Osteoblast (primary cell): Measurements from ENCODE around the gene RNF151. TPM values are rescaled to one million over a fixed set of nuclear protein-coding genes. Genes with fewer than 3 reads are reported as not detected.
"Not testable (repeated sequence)": the region's sequence is repeated elsewhere in the genome, so short reads cannot be mapped to it uniquely, and the experiment has no call there.

ENCODE experiments used
- DNase-seq: peaks from one replicate; pipeline ENCODE4 v3.0.0; 2011; ENCODE audit warnings: low spot score, mixed read lengths; ENCODE audit not compliant: insufficient read length; ENCODE audit errors: missing footprints
- H2AFZ ChIP-seq: 2 replicates; pipeline ENCODE4 v1.6.0; 2011; ENCODE audit warnings: mild to moderate bottlenecking, low read length
- H3K27ac ChIP-seq: 2 replicates; pipeline ENCODE4 v1.5.1; 2011; ENCODE audit warnings: mild to moderate bottlenecking, low read depth, low read length, moderate library complexity
- H3K27me3 ChIP-seq: 2 replicates; pipeline ENCODE4 v1.6.0; 2012; ENCODE audit warnings: mild to moderate bottlenecking, control low read depth, inconsistent platforms, low read length, moderate library complexity; ENCODE audit not compliant: insufficient read depth
- H3K36me3 ChIP-seq: 2 replicates; pipeline ENCODE4 v1.5.1; 2011; ENCODE audit warnings: mild to moderate bottlenecking, low read length, control low read depth, moderate library complexity; ENCODE audit not compliant: insufficient read depth
- H3K4me1 ChIP-seq: 2 replicates; pipeline ENCODE4 v1.5.1; 2011; ENCODE audit warnings: mild to moderate bottlenecking, low read length, control low read depth, moderate library complexity; ENCODE audit not compliant: insufficient read depth
- H3K4me2 ChIP-seq: 2 replicates; pipeline ENCODE4 v1.6.0; 2011; ENCODE audit warnings: mild to moderate bottlenecking, low read length; ENCODE audit not compliant: insufficient read depth
- H3K4me3 ChIP-seq: fragments of 200-600 bp; sonication (generic); 3 replicates; pipeline ENCODE4 v1.5.1; 2012; ENCODE audit warnings: mild to moderate bottlenecking, low read length, inconsistent platforms; ENCODE audit not compliant: insufficient read depth
- H3K79me2 ChIP-seq: 2 replicates; pipeline ENCODE4 v1.6.0; 2012; ENCODE audit warnings: mild to moderate bottlenecking, low read length, control low read depth, inconsistent platforms; ENCODE audit not compliant: insufficient read depth
- H3K9me3 ChIP-seq: 2 replicates; pipeline ENCODE4 v1.5.1; 2011; ENCODE audit warnings: low read depth, low read length, control low read depth
- H4K20me1 ChIP-seq: 2 replicates; pipeline ENCODE4 v1.6.0; 2012; ENCODE audit warnings: mild to moderate bottlenecking, low read length, control low read depth; ENCODE audit not compliant: insufficient read depth
- total RNA-seq: library from RNA; depleted of rRNA; stranded (reverse); fragments of >200 nt; gene quantifications from 2 replicates; pipeline ENCODE4 v1.2.3, GENCODE V29; 2012
- TF ChIP-seq, protein P1 (sequence below): IDR thresholded peaks from 2 replicates; pipeline ENCODE4 v1.5.1; 2011; ENCODE audit warnings: mild to moderate bottlenecking, low read depth, low read length, moderate library complexity; ENCODE audit errors: extremely low read depth

The RNF151 gene
- total RNA-seq, 1 donor: 0.36 TPM

GRCh38 chr16:1950559-1950958 is 16.1 kb upstream of the RNF151 start:
- DNase-seq: peak; percentile 23
- no peak overlapping the region for H3K4me2 ChIP-seq
- H3K9me3 ChIP-seq: no peaks in the 10 kb centered on the region
- H3K27ac ChIP-seq: no peak overlapping the region
- no peaks in the 10 kb centered on the region for H3K79me2 ChIP-seq
- no peaks in the 10 kb centered on the region for H4K20me1 ChIP-seq
- H2AFZ ChIP-seq: no peak overlapping the region
- no peaks in the 10 kb centered on the region for H3K4me1 ChIP-seq
- TF ChIP-seq, protein P1, sequence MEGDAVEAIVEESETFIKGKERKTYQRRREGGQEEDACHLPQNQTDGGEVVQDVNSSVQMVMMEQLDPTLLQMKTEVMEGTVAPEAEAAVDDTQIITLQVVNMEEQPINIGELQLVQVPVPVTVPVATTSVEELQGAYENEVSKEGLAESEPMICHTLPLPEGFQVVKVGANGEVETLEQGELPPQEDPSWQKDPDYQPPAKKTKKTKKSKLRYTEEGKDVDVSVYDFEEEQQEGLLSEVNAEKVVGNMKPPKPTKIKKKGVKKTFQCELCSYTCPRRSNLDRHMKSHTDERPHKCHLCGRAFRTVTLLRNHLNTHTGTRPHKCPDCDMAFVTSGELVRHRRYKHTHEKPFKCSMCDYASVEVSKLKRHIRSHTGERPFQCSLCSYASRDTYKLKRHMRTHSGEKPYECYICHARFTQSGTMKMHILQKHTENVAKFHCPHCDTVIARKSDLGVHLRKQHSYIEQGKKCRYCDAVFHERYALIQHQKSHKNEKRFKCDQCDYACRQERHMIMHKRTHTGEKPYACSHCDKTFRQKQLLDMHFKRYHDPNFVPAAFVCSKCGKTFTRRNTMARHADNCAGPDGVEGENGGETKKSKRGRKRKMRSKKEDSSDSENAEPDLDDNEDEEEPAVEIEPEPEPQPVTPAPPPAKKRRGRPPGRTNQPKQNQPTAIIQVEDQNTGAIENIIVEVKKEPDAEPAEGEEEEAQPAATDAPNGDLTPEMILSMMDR: no peak
- no peak overlapping the region for H3K4me3 ChIP-seq
- H3K27me3 ChIP-seq: no peaks in the 10 kb centered on the region
- H3K36me3 ChIP-seq: no peaks in the 10 kb centered on the region

DNA sequence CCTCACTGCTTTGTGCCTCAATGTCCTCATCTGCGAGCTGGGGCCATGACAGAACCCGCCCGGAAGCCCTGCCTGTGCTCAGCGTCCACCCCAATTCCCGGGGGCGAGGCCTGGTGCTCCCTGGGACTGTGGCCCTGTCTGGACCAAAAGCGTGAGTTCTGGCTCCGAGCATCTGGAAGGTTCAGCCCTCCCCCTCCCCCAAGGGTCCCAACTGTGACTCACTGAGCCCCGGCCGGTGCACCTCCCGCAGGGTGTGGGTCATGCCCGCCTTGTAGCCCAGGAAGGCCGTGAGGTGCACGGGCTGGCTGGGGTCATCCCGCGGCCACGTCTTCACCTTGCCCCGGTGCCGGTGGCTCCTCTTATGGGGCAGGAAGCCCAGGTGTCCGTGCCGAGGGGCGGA is 12.9 kb upstream of the RNF151 start:
- no peak overlapping the region for H3K4me3 ChIP-seq
- TF ChIP-seq, protein P1: no peak

DNA sequence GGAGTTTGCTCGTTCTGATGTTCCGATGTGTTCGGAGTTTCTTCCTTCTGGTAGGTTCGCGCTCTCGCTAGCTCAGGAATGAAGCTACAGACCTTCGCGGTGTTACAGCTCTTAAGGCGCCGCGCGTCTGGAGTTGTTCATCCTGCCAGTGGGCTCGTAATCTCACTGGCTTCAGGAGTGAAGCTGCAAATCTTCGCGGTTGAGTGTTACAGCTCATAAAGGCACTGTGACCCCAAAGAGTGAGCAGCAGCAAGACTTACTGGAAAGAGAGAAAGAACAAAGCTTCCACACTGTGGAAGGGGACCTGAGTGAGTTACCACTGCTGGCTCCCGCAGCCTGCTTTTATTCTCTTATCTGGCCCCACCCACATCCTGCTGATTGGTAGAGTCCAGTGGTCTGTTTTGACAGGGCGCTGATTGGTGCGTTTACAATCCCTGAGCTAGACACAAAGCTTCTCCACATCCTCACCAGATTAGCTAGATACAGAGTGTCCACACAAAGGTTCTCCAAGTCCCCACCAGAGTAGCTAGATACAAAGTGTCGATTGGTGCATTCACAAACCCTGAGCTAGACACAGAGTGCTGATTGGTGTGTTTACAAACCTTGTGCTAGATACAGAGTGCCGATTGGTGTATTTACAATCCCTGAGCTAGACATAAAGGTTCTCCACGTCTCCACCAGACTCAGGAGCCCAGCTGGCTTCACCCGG is 9.1 kb upstream of the RNF151 start:
- H2AFZ ChIP-seq, H3K9me3 ChIP-seq, H3K4me3 ChIP-seq, H3K4me1 ChIP-seq, H3K4me2 ChIP-seq, H3K27me3 ChIP-seq, H3K27ac ChIP-seq, DNase-seq: not testable (repeated sequence)
- Histone ChIP-seq H3K36me3 (peaks cover 13% of the 10 kb centered on the region), H4K20me1 (peaks cover 22% of the 10 kb centered on the region), H3K79me2 (peaks cover 23% of the 10 kb centered on the region)

More for the DNA sequence above, 12.9 kb upstream of the RNF151 start:
- Histone ChIP-seq H3K79me2 (no peaks in the 10 kb centered on the region), H3K4me2 (no peak overlapping the region), H3K4me1 (no peaks in the 10 kb centered on the region), H3K36me3 (no peaks in the 10 kb centered on the region), H3K27ac (no peak overlapping the region), H3K9me3 (no peaks in the 10 kb centered on the region), H2AFZ (no peak overlapping the region), H3K27me3 (no peaks in the 10 kb centered on the region), H4K20me1 (no peaks in the 10 kb centered on the region)
- DNase-seq: peak; percentile 25

DNA sequence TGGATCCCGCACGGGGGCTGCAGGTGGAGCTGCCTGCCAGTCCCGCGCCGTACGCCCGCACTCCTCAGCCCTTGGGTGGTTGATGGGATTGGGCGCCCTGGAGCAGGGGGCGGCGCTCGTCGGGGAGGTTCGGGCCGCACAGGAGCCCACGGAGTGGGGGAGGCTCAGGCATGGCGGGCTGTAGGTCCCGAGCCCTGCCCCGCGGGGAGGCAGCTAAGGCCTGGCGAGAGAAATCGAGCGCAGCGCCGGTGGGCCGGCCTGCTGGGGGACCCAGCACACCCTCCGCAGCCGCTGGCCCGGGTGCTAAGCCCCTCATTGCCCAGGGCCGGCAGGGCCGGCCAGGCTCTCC is 8.5 kb upstream of the RNF151 start:
- H3K4me2 ChIP-seq, H2AFZ ChIP-seq, H3K4me3 ChIP-seq, H3K27me3 ChIP-seq, H3K9me3 ChIP-seq, DNase-seq, H3K27ac ChIP-seq: not testable (repeated sequence)
- peaks cover 11% of the 10 kb centered on the region for H3K4me1 ChIP-seq
- peaks cover 19% of the 10 kb centered on the region for H3K36me3 ChIP-seq
- peaks cover 27% of the 10 kb centered on the region for H4K20me1 ChIP-seq
- peaks cover 28% of the 10 kb centered on the region for H3K79me2 ChIP-seq

DNA sequence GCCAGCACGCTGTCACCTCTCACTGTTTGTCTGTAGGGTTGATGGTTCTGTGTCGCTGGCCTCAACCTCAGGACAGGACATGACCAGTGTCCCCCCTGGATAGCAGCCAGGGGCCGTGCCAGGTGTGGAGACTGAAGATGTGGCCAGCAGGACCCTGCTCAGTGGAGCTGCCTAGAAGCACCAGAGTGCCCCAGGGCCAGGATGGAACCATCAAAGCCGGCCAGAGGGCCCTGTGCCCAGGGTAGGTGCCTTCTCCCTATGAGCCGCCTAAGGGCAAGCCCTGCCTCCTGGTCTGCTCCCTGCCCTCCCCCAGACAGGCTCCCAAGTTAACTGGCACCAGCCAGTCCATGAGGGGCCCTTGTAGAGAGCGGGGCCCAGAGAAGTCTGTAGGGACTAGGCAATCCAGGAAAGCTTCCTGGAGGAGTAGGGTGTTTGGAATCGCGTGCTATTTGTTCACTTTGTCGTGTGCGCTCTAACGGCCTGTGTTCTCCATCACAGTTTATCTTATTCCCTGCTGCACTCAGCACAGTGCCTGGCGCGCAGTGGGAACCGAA is 7.9 kb upstream of the RNF151 start:
- Histone ChIP-seq H3K36me3 (peaks cover 25% of the 10 kb centered on the region), H3K4me2 (peak overlapping the region; percentile 80), H2AFZ (peak overlapping the region; percentile 88), H3K4me3 (peak overlapping the region; percentile 93), H3K79me2 (peaks cover 35% of the 10 kb centered on the region), H4K20me1 (peaks cover 34% of the 10 kb centered on the region), H3K27me3 (no peaks in the 10 kb centered on the region), H3K4me1 (peaks cover 18% of the 10 kb centered on the region), H3K27ac (no peak overlapping the region), H3K9me3 (no peaks in the 10 kb centered on the region)
- peak; percentile 60 for DNase-seq
- TF ChIP-seq, protein P1: no peak
